GM21515 (cell line): ENCODE measurements around the gene HNRNPAB.
"Not testable (repeated sequence)": the region's sequence is repeated elsewhere in the genome, so short reads cannot be mapped to it uniquely, and the experiment has no call there.

Source experiments
- ATAC-seq: cut with Tn5 transposase; IDR thresholded peaks from one replicate; pipeline ENCODE4 v1.9.1; 2021; ENCODE audit not compliant: unreplicated experiment

Gene HNRNPAB

DNA sequence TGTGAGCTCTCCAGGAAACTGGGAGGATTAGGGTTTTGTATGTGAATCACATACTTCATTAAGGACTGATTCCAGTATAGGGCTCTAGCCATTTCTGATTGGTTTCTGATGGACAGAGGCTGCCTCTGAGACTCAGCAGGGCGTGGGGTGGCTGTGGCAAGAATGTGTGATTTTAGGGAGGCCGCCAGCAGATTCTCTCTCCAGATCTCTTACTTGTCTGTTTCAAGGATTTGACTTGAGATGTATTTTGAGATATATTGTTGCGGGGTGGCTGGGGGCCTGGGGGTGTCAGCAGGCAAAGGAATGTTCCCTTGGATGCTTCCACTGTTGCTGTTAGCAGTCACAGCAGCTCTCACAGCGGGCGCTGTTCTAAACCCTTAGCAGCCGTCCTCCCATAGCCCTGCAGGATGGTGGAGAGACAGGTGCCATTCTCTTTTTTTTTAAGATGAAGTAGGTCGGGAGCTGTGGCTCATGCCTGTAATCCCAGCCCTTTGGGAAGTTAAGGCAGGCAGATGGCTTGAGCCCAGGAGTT, 8.0 kb upstream of the HNRNPAB start:
- no peak for ATAC-seq

GRCh38 chr5:178196986-178197385, 7.3 kb upstream of the HNRNPAB start:
- ATAC-seq = no peak

GRCh38 chr5:178198151-178198550, 6.2 kb upstream of the HNRNPAB start:
- not testable (repeated sequence) for ATAC-seq

GRCh38 chr5:178198706-178199105, 5.6 kb upstream of the HNRNPAB start:
- ATAC-seq = no peak

DNA sequence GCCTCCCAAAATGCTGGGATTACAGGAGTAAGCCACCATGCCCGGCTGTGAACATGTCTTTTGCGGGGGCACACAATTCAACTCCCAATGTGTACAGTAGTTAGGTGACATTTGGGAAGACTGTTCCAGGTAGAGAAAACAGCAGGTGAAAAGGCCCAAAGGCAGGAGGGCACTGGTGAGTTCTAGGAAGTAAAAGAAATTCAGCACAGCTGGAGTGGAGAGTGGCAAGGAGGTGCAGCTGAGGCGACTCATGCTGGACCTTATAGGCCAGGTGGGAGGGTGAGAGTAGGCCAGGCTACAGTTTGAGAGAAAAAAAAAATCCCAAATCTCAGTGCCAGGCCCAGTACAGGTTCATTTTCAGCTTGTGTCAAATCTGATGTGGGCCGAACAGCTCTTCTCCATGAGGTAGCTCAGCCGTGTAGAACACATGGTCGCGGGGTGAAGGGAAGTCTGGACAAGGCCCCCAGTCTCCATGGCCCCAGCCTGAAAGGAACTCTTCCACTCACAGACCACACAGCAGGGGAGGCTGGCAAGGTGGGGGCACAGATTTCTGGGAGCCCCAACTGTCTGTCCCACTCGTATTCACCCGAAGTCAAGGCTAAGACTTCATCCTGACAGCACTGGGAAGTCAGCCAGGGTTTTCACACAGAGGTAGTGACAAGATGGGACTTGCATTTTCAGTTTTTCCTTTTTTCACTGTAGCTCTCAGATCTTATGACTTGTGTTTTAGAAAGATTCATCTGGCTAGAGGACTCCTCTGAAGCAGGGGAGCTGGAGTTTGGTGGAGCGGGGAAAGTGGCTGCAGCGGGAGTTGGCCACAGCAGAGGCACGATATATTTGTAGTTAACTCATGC, 4.5 kb upstream of the HNRNPAB start:
- no peak for ATAC-seq

DNA sequence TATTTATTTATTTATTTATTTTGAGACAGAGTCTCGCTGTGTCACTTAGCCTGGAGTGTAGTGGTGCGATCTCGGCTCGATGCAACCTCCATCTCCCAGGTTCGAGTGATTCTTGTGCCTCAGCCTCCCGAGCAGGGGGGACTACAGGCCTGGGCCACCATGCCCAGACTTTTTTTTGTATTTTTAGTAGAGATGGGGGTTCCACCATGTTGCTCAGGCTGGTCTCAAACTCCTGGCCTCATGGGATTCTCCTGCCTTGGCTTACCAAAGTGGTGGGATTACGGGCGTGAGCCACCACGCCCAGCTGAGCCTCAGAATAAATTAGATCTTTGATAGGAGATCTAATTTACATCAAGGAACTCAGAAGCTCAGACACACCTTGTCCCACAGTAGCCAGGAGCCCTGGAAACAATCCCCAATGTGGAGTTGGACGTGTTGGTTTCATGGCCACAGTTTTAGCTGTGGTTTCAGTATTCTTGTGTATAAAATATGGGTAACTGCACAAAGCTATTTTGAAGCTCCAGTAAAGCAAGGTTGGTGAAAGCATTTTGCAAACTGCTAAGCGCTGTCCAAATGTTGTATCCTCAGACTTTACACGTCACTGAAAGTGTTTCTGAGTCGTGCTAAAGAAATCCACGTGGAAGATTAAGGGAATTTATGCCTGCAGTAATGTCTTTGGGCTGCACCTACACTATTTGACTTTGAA, 3.0 kb upstream of the HNRNPAB start:
- ATAC-seq = no peak

- no peak for ATAC-seq
These were observed 2.5 kb upstream of the HNRNPAB start for GRCh38 chr5:178201927-178202235.

DNA sequence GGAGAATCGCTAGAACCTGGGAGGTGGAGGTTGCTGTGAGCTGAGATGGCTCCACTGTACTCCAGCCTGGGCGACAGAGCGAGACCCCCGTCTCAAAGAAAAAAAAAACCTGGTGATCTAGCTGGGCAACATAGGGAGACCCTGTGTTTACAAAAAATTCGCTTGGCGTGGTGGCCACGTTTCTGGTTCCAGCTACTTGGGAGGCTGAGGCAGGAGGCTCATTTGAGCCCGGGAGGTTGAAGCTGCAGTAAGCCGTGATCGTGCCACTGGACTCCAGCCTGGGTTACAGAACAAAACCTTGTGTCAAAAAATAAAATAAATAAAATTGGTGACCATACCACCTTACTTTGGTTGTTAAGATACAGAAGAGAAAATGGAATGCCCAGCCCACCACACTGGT, 1.8 kb upstream of the HNRNPAB start:
- ATAC-seq = no peak

DNA sequence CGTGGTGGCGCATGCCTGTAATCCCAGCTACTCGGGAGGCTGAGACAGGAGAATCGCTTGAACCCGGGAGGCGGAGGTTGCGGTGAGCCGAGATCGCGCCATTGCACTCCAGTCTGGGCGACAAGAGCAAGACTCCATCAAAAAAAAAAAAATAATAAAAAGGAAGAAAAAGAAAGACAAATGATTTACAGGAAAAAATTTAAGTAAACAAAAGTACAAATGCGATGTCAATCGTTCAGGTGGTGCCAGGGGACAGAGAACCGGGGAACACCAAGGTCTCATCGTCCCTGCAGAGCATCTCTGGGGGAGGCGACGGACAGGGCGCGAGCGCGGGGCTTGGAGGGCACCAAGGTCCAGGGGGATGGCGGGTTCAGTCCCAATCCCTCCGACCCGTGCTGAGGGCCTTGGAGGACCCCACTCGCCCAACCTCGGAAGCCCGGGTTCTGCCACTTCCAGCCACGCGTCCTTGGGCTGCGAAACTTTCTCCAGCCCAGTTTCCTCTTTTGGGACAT, 607 bp upstream of the HNRNPAB start:
- ATAC-seq = no peak

GRCh38 chr5:178204935-178205748, 809 bp downstream of the HNRNPAB start:
- peak; percentile 56 for ATAC-seq

DNA sequence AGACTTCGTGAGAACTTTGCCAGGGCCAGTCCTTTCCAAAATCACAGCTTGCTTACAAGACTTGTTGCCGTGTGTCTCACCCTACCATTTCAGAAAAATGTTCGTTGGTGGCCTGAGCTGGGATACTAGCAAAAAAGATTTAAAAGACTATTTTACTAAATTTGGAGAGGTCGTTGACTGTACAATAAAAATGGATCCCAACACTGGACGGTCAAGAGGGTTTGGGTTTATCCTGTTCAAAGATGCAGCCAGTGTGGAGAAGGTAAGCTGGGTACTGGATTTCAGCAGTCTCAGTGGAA, 1.4 kb downstream of the HNRNPAB start:
- ATAC-seq = no peak

GRCh38 chr5:178206166-178207101, 2.1 kb downstream of the HNRNPAB start:
- no peak for ATAC-seq

- ATAC-seq = no peak
These were observed 3.0 kb downstream of the HNRNPAB start for GRCh38 chr5:178207183-178207916.

- no peak for ATAC-seq
These were observed 3.6 kb downstream of the HNRNPAB start for GRCh38 chr5:178207917-178208280.

DNA sequence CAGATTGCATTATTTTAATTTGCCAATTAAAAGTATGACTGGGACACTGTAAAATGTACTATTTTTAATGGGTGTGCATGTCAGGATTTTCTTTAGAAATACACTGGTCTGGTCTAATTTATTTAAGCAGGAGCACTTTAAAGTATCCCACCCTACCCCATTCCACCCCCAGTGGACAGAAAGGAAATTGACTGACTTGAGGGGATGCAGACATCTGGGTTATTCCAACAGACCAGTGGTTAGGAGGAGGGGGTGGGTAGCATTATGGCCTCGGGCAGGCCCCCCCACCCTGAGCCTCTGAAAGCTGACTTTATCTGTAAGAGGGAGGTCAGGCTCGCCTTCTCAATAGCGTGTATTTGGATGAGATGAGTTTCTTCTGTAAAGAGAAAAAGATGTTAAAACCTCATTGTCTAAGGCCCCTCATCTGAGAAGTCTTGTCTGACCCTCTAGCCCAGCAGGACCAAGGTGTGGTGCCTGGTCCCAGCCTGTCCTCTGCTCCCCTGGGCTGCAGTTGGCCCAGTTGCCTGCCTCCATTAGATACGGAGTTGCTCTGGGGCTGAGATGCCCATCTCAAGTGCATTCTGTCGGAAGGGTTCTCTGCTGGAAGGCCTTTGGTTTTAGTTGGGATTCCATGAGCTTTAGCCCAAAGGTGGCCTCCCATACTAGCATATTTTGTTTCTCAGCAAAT, 4.4 kb downstream of the HNRNPAB start:
- ATAC-seq = no peak

- no peak for ATAC-seq
These were observed 5.2 kb downstream of the HNRNPAB start for GRCh38 chr5:178209334-178210072.

DNA sequence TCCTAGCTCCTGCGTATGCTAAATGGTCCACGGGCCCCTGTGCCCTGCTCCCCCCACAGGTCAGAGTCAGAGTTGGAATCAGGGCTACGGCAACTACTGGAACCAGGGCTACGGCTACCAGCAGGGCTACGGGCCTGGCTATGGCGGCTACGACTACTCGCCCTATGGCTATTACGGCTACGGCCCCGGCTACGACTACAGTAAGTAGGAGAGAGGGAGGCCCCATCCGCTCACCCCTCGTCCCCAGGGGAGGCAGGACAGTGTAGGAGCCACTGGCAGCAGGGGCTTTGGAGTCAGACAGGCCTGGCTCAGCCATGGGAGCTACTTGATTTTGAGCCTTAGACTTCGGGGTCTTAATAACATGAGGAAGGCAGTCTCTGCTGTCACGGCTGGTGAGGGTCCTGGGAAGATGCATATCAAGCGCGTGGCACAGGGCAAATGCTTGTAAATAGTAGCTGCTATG, 5.8 kb downstream of the HNRNPAB start:
- ATAC-seq = no peak

GRCh38 chr5:178210686-178211085, 6.4 kb downstream of the HNRNPAB start:
- no peak for ATAC-seq
